ENCODE results near the gene MTF2.
"Not testable (repeated sequence)": the region's sequence is repeated elsewhere in the genome, so short reads cannot be mapped to it uniquely, and the experiment has no call there.

Gene MTF2

DNA sequence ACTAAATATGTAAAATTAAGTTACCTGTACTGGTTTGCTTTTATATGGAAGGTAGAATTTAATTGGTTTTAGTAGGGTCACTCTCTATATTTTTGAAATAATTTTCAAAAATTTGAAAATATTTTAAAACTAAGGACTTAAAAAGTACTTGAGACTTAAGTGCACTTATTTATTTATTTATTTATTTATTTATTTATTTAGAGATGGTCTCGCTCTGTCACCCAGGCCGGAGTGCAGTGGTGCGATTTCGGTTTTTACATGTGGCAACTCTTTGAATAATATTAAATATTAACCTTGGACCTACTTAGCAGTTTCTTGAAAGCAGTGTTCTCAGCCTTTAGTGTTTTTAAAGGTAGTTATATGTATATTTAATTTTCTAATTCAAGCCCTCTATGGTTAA lies 64.7 kb downstream of the MTF2 start:
- no peak for DNase-seq

DNA sequence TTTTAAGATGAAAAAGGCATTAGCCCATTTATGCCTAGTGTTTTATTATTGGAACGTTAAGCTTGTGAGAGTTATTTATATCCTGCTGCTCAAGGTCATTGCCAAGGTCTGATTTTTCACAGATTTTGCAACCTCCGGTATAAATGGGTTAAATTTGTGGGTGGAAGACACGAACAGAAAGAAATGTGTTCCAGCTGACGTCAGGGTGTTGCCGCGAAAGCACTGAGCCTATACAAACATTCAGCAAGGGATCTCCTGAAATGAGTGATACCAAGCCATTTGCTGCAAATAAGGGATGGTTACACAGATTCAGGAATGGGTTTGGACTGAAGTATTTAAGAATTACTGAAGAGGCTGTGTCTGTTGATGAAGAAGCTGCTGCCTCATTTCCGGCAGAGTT lies 68.9 kb downstream of the MTF2 start:
- DNase-seq: peak; percentile 51

DNA sequence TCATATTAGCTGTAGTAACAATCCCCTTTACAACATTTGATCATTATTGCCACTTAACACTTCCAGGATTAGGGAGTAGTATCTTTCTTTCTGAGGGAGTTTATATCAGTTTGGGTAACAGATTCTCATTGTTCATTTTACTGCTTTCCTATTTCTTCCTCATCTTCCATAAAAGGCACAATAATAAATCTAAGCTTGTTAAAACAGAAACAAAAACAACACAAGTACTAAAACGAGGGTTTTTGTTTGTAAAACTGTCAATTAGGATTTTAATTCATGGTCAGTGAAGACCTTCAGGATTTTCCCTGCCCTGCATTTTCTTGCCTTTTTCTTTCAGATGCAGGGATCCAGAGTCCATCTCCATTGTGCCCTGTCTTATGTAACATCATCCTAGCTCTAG lies 71.6 kb downstream of the MTF2 start:
- DNase-seq: no peak

DNA sequence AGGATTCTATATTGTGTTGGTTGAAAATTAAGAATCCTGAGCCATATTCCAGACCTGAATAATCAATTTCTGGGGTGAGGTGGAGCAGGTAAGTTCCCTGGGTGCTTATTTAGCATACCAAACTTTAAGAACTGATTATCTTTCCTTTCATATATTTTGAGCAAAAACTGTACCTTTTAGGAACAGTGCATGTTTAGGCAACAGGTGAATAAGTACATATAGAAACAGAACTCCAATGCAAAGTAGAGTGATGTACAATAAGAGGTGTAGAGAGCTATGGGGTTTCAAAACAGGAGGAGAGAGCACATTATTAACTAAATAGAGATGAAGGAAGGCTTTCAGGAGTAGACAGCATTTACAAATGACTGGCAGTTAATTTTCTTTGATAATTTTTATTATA lies 72.4 kb downstream of the MTF2 start:
- no peak for DNase-seq

DNA sequence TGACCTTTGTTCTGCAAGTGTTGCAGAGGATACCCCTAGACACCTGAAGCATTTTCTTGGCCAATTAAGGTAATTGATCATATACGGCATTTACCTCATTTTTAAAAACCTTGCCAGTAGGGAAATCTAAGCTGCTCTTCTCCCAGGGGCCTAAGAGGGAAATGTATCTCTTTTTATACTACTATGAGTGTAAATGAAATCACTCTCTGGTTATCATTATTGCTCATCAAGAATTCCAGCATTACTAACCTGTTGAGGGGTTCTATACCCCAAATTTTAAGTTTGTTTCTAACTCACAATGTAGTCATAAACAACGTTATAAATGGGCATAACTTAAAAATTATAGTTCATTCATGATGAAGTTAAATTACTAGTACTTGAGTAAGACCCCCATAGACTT lies 73.8 kb downstream of the MTF2 start:
- no peak for DNase-seq

DNA sequence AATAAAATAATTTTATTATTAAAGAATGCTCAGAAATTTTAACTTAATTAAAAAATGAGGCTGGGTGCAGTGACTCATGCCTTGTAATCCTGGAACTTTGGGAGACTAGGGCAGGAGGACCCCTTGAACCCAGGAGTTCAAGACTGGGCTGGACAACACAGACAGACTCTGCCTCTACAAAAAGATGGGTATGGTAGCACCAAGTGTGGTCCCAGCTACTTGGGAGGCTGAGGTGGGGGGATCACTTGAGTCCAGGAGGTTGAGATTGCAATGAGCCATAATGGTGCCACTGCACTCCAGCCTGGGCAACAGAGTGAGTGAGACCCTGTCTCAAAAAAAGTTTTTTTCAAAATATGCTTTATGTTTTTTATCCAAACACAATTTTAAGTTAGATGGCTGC lies 75.8 kb downstream of the MTF2 start:
- no peak for DNase-seq

DNA sequence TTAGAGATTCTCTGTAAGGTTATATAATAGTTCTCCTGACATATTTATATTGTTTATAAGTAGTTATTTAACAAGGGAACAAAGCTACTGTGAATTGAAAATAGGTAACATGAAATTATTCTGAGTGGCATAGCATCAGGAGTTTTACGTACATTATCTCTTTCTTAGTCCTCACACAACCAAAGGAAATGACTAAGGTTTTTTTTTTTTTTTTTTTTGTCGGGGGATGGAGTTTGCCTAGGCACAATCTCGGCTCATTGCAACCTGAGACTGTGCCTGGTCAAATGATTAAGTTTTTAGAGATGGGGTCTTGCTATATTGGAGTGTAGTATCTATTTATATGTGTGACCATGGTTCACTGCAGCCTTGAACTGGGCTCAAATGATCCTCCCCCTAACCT lies 76.3 kb downstream of the MTF2 start:
- peak; percentile 20 for DNase-seq

DNA sequence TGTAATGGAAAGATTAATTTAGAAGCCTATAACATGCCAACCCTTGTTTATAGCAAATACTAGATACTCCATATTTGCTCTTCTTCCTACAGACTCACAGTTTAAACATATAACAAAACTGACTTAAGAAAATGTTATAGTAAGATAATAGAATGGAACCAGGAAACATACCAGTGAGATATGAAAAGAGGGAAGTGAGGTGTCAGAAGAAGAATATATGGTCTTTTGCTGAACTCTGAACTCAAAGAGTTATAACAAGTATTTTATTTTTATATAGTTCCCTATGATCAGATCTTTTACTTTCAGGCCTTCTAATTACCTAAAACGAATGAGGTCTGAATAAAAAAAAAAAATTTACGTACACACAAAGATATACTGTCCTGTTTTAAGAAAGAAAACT lies 80.3 kb downstream of the MTF2 start:
- DNase-seq: no peak

DNA sequence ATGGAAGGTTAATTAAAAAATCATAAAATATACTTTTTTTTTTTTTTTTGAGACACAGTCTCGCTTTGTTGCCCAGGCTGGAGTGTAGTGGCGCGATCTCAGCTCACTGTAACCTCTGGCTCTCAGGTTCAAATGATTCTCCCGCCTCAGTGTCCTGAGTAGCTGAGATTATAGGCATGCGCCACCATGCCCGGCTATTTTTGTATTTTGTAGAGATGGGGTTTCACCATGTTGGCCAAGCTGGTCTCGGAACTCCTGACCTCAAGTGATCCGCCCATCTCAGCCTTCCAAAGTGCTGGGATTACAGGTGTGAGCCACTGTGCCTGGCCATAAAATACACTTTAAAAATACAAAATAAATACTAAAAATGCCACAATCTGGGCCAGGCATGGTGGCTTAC lies 84.2 kb downstream of the MTF2 start:
- not testable (repeated sequence) for DNase-seq

DNA sequence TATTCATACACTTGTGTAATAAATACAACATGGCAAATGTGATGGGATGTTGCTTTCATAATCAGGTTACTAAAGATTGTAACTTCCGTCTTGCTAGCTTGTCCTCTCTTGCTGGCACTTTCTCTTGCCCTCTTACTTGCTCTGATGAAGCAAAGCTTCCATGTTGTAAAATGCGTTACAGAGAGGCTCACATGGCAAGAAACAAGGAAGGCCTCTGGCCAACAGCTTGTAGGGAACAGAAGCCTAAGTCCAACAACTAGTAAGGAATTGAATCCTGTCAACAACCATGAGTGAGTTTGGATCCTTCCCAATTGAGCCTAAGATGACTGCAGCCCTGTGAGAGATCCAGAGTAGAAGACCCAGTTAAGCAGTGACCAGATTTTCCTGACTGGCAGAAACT lies 85.7 kb downstream of the MTF2 start:
- no peak for DNase-seq

DNA sequence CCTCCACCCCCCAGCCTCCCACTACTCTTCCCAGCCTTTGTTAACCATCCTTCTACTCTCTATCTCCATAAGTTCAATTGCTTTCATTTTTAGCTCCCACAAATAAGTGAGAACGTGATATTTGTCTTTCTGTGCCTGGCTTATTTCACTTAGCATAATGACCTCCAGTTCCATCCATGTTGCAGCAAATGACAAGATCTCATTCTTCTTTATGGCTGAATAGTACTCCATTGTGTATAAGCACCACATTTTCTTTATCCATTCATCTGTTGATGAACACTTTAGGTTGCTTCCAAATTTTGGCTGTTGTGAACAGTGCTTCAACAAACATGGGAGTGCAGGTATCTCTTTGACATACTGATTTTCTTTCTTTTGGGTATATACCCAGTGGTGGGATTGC lies 86.8 kb downstream of the MTF2 start:
- DNase-seq: not testable (repeated sequence)

DNA sequence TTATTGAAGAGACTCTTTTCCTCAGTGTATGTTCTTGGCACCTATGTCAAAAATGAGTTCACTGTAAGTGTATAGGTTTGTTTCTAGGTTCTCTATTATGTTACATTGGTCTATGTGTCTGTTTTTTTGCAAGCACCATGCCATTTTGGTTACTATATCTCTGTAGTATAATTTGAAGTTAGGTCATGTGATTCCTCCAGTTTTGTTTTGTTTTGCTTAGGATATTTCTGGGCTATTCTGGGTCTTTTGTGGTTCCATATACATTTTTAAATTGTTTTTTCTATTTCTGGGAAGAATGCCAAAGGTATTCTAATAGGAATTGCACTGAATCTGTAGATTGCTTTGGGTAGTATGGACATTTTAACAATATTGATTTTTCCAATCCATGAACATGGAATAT lies 87.9 kb downstream of the MTF2 start:
- DNase-seq: no peak

DNA sequence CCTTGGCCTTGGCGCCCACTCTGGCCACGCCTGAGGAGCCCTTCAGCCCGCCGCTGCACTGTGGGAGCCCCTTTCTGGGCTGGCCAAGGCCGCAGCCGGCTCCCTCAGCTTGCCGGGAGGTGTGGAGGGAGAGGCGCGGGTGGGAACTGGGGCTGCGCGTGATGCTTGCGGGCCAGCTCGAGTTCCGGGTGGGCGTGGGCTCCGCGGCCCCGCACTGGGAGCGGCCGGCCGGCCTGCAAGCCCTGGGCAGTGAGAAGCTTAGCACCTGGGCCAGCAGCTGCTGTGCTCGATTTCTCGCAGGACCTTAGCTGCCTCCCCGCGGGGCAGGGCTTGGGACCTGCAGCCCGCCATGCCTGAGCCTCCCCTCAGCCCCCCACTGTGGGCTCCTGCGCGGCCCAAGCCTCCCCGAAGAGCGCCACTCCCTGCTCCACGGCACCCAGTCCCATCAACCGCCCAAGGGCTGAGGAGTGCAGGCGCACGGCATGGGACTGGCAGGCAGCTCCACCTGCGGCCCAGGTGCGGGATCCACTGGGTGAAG lies 91.1 kb downstream of the MTF2 start:
- DNase-seq: not testable (repeated sequence)

DNA sequence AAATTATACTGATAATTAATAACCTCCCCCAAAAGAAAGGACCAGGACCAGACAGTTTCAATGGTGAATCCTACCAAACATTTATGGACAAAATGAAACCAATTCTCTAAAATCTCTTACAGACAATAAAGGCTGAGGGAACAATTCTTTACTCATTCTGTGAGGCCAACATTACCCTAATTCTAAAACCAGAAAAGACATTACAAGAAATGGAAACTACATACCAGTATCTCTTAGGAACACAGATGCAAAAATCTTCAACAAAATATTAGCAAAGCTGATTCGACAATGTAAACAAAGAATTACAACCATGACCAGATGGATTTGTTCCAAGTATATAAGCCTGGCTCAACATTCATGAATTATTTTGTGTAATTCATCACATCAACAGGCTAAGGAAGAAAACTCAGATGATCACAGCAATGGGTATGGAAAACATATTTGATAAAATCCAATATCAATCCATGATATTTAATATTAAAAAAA lies 92.5 kb downstream of the MTF2 start:
- peak; percentile 7 for DNase-seq

DNA sequence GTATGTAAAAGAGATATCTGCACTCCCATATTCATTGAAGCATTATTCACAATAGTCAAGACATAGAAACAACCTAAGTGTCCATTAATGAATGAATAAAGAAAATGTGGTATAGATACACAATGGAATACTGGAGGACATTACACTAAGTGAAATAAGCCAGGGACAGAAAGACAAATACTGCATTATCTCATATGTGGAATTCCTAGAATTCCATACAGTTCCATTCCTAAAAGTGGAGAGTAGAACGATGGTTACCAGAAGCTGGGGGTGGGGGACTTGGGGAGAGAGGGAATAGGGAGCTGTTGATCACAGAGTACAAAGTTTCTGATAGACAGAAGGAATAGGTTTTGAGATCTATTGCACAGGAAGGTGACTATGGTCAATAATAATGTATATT lies 93.7 kb downstream of the MTF2 start:
- DNase-seq: peak; percentile 50

DNA sequence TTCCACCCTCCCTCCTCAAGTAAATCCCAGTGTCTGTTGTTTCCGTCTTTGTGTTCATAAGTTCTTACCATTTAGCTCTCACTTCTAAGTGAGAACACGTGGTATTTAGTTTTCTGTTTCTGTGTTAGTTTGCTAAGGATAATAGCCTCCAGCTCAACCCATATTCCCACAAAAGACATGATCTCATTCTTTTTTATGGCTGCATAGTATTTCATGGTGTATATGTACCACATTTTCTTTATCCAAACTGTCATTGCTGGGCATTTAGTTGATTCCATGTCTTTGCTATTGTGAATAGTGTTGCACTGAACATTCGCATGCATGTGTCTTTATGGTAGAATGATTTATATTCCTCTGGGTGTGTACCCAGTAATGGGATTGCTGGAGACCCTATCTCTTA lies 95.6 kb downstream of the MTF2 start:
- DNase-seq: not testable (repeated sequence)

DNA sequence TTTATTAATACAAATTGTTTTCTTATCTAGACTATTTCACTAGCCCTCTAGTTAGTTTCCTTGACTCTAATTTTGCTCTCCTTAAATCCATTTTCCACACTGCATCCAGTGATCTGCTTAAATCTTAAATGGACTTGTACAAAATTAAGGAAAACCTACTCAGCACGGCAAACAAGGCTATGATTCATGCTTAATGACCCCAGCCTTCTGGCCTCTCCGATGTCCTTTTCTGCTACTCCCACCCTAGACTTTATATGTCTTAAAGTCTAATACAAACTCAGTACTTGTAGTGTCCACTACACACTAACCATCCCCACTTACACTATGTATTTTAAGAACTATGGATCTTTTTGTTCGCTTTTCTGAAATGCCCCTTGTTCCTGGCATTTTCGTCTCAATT lies 98.9 kb downstream of the MTF2 start:
- peak; percentile 2 for DNase-seq

DNA sequence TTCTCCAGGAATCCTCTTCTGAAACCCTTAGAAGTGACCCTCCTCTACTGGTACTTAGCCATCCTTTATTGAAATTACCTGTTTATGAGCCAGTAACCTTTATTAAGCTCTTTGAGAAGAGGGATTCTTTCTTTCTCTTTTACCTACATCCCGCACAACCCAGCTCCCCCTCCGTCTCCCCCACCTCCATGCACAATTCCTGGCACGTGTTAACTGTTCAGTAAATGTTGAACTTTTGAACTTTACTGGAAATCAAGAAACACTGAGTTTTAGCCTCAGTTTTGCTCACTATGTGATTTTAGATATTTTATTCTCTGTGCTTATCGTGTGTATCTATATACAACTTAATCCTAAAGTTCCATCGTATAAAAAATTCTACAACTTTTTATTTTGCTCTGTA lies 99.3 kb downstream of the MTF2 start:
- peak; percentile 7 for DNase-seq

DNA sequence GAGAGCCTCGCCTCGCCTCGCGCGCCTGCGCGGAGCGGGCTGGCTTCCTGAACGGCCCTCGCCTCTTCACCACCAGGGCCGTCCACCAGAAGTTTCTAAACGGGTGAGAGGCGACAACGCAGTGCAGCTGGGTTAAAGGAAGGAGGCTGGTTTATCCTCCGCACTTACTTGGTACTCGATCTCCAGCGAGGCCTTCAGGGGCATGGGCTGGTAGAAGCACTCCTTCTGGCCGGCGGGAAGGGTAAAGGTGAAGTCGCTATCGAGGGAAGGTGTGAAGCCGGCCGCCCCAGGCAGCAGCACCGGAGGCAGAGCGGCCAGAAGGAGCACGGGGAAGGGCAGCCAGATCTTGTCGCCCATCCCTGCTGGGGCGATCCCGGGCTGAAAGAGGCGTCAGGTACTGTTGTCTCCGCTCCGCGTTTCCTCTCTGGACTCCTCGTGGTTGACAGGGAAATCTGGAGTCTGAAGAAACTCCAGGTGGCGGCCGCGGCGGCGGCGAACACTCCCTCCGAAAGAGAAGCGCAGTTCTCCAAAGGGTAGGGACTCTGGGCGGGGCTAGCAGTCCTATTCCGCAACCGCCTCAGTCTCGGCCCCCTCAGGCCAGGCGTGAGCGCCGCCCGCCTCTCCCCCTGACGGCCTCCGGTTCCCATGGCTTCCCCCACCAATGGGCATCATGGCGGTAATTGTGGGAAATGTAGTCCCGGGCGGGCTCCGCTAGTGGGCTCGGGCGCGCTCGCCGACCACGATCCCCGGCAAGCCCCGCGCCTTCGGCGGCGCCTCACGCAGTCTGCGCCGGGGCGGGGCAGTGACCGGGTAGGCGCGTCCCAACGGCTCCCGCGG lies 101.0 kb downstream of the MTF2 start, which contains the start of gene TMED5:
TSS of gene TMED5 (minus strand) at position 528 of the 837 bp plus-strand sequence. CDS start at position 357, 171 bp downstream.
- peak; percentile 99 for DNase-seq

DNA sequence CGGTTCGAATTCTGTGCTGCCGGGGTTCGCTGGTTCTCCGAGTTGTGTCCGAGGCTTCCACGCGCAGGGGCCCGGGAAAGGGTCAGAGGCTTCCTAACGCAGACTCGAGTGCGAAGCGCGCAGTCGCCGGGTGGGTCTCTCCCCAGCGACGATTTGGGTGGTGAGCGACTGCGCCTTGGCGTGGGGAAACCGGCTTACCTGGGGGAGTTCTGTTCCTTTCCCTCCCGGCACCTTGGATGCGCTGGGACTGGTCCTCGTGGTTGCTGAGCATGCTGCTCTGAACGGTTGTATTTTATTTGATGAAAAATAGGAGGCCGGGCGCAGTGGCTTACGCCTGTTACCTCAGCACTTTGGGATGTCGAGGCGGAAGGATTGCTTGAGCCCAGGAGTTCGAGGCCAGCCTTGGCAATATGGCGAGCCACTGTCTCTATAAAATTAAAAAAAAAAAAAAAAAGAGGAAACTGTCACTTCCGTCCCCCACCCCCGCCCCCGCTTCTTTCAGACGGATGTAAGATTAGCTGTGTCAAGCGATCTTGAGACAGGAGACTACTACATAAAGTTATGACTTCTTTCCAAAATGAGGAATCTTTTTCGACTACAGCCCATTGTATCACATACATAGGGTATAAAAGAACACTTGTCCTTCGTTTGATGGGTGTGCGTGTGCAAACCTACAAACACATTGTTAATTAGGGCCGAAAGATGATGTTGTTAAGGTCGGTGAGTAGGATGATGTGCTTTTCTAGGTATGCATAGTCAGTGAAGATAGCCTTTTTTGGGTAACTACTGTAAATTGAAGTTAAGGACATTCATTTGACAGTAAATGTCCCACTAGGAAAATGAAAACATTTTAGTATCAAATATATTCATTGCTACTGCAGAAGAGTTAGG lies 101.9 kb downstream of the MTF2 start, which contains the start of gene CCDC18:
TSS of gene CCDC18 (plus strand) at position 2 of the 891 bp plus-strand sequence. CDS start 2,638 bp downstream, outside the sequence.
- DNase-seq: peak; percentile 45

DNA sequence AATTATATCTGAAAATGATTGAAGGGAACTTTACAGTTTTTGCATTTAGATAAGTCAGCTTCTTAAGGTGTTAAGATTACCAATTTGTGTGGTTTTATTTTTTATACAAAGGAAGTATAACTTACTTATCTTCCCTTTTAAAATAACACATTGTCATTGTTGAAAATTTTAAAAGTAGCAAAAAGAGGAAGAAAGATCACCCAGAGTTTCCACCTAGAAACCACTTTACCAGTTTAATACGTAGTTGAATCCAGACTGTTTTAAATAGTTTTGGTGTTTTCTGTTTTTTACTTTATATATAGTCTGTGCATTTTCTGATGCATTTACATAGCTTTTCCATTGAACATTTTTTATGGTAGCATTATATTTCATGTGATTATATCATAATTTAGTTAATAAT lies 107.6 kb downstream of the MTF2 start:
- DNase-seq: no peak
